Measurements from ENCODE around the gene ADK. TPM values are rescaled to one million over a fixed set of nuclear protein-coding genes. Genes with fewer than 3 reads are reported as not detected.

ADK gene
- total RNA-seq, 1 donor from 2014 or later: 47.0 TPM

- Mint-ChIP-seq H3K27ac (ENCODE audit: unreplicated experiment) (no peak overlapping the region), H3K36me3 (ENCODE audit: unreplicated experiment) (peaks cover 7% of the 10 kb centered on the region)
- no peak for TF ChIP-seq CTCF (IDR thresholded peaks at IDR 0.05)
Observed at GRCh38 chr10:74650613-74651012, 499.6 kb downstream of the ADK start.

DNA sequence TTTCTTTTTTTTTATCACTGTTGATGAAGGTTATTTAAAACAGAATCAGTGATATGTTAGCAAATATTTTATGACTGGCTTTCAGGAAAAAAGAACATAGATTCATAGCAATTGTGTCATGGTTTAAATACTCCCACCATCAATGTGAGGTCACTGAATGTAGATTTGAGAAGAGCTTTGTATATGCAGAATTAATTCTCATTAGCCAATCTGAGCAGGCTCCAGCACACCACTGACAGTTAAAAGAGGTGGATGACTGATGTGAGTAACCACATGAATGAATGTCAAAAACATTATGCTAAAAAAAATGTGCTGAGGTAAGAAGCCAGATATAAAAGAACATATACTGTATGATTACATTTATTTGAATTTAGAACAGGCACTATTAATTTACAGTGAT lies 500.5 kb downstream of the ADK start:
- Mint-ChIP-seq H3K4me1 (ENCODE audit: unreplicated experiment) (no peaks in the 10 kb centered on the region), H3K4me3 (ENCODE audit: unreplicated experiment) (no peak overlapping the region), H3K27ac (ENCODE audit: unreplicated experiment) (no peak overlapping the region), H3K9me3 (ENCODE audit: unreplicated experiment) (no peaks in the 10 kb centered on the region), H3K27me3 (ENCODE audit: unreplicated experiment) (no peaks in the 10 kb centered on the region), H3K36me3 (ENCODE audit: unreplicated experiment) (peaks cover 7% of the 10 kb centered on the region)
- no peak for DNase-seq (ENCODE audit: extremely low spot score, unreplicated experiment)
- no peak for TF ChIP-seq CTCF (IDR thresholded peaks at IDR 0.05)

More at GRCh38 chr10:74650613-74651012, 499.6 kb downstream of the ADK start:
- no peaks in the 10 kb centered on the region for H3K4me1 Mint-ChIP-seq (ENCODE audit: unreplicated experiment)
- no peak for DNase-seq (ENCODE audit: extremely low spot score, unreplicated experiment)
- H3K9me3 Mint-ChIP-seq (ENCODE audit: unreplicated experiment): no peaks in the 10 kb centered on the region
- no peaks in the 10 kb centered on the region for H3K27me3 Mint-ChIP-seq (ENCODE audit: unreplicated experiment)
- H3K4me3 Mint-ChIP-seq (ENCODE audit: unreplicated experiment): no peak overlapping the region

DNA sequence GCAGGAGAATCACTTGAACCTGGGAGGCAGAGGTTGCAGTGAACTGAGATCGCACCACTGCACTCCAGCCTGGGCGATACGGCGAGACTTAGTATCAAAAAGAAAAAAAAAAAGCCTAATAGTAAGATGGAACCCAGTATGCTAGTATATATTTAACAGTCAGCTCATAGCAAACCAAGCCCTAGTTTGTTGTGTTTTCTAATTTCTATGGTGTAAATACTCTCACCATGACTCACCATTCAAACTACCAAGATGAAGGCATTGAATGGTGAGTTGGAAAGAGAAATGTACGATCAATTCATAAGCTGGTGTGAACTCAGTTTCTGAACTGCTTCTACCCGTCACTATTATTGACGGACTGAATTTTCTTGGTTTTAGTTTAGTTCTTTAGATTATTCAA lies 501.6 kb downstream of the ADK start:
- H3K27ac Mint-ChIP-seq (ENCODE audit: unreplicated experiment): no peak overlapping the region
- no peak for TF ChIP-seq CTCF (IDR thresholded peaks at IDR 0.05)

DNA sequence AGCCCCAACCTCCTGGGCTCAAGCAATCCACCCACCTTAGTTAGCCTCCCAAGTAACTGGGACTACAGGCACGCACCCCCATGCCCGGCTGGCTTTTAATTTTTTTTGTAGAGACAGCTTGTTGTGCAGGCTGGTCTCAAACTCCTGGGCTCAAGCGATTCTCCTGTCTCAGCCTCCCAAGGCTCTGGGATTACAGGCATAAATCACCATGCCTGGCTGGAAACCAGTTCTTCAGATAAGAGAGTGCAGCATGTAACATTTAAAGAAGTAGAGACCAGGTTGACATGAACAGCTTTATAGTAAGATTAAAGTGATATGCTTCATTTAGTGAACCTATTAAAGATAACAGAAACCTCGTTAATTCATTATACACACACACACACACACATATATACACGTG lies 507.5 kb downstream of the ADK start:
- no peak for DNase-seq (ENCODE audit: extremely low spot score, unreplicated experiment)
- no peaks in the 10 kb centered on the region for H3K27me3 Mint-ChIP-seq (ENCODE audit: unreplicated experiment)
- peaks cover 6% of the 10 kb centered on the region for H3K36me3 Mint-ChIP-seq (ENCODE audit: unreplicated experiment)
- H3K4me1 Mint-ChIP-seq (ENCODE audit: unreplicated experiment): no peaks in the 10 kb centered on the region
- H3K9me3 Mint-ChIP-seq (ENCODE audit: unreplicated experiment): no peaks in the 10 kb centered on the region
- H3K4me3 Mint-ChIP-seq (ENCODE audit: unreplicated experiment): no peak overlapping the region
- no peak overlapping the region for H3K27ac Mint-ChIP-seq (ENCODE audit: unreplicated experiment)
- no peak for TF ChIP-seq CTCF (IDR thresholded peaks at IDR 0.05)

More for the DNA sequence above, 501.6 kb downstream of the ADK start:
- no peak for DNase-seq (ENCODE audit: extremely low spot score, unreplicated experiment)
- H3K27me3 Mint-ChIP-seq (ENCODE audit: unreplicated experiment): no peaks in the 10 kb centered on the region
- no peaks in the 10 kb centered on the region for H3K9me3 Mint-ChIP-seq (ENCODE audit: unreplicated experiment)
- H3K36me3 Mint-ChIP-seq (ENCODE audit: unreplicated experiment): peaks cover 7% of the 10 kb centered on the region
- no peak overlapping the region for H3K4me3 Mint-ChIP-seq (ENCODE audit: unreplicated experiment)
- H3K4me1 Mint-ChIP-seq (ENCODE audit: unreplicated experiment): no peaks in the 10 kb centered on the region

GRCh38 chr10:74662635-74663034 lies 511.6 kb downstream of the ADK start:
- H3K27me3 Mint-ChIP-seq (ENCODE audit: unreplicated experiment): no peaks in the 10 kb centered on the region
- H3K9me3 Mint-ChIP-seq (ENCODE audit: unreplicated experiment): no peaks in the 10 kb centered on the region
- no peaks in the 10 kb centered on the region for H3K4me1 Mint-ChIP-seq (ENCODE audit: unreplicated experiment)
- H3K36me3 Mint-ChIP-seq (ENCODE audit: unreplicated experiment): peaks cover 6% of the 10 kb centered on the region
- H3K27ac Mint-ChIP-seq (ENCODE audit: unreplicated experiment): no peak overlapping the region
- no peak overlapping the region for H3K4me3 Mint-ChIP-seq (ENCODE audit: unreplicated experiment)
- DNase-seq (ENCODE audit: extremely low spot score, unreplicated experiment): no peak
- TF ChIP-seq CTCF (IDR thresholded peaks at IDR 0.05): no peak
